NB4 (cell line): Measurements from ENCODE around the gene DDX41.

ENCODE experiments used
- CTCF ChIP-seq: IDR thresholded peaks from one replicate; pipeline ENCODE4 v1.5.1; 2012; ENCODE audit warnings: low read depth, low read length
- MAX ChIP-seq: IDR thresholded peaks from 2 replicates; pipeline ENCODE4 v1.6.1; 2011; ENCODE audit warnings: low read depth, low read length
- POLR2A ChIP-seq: IDR thresholded peaks from 2 replicates; pipeline ENCODE4 v1.6.1; 2011; ENCODE audit warnings: mild to moderate bottlenecking; ENCODE audit not compliant: insufficient read length; ENCODE audit errors: extremely low read depth

GRCh38 chr5:177548495-177548894 is 31.7 kb upstream of the DDX41 start:
- TF ChIP-seq CTCF (no peak), POLR2A (no peak), MAX (no peak)
